ENCODE measurements around the gene PSMA8. TPM values are rescaled to one million over a fixed set of nuclear protein-coding genes. Genes with fewer than 3 reads are reported as not detected.
"Not testable (repeated sequence)": the region's sequence is repeated elsewhere in the genome, so short reads cannot be mapped to it uniquely, and the experiment has no call there.

Gene PSMA8
- total and polyA plus RNA-seq, 2 donors from 2014 or later, result not detected

DNA sequence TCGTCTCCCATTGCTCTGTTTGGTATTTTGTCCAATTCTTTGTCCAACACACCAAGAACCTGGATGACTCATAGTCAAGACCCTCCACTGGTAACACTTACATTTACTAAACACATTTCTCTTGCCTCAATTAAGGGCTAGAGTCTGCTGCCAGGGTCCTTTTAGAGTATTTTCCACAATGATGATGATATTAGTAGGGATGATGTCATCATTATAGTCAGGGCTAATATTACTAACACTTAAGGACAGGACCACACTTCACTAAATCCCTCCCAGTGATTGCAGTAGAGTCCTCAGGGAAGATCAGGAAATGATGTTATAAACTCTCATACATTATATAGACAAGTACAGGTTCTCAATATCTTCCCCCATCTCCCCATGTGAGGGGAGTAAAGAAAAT is 29.6 kb upstream of the PSMA8 start:
- no peaks in the 10 kb centered on the region for H3K27me3 ChIP-seq (ENCODE audit: control insufficient read depth, insufficient read depth, low read length)
- H3K9ac ChIP-seq (ENCODE audit: low read length in 3 of 3), result no peak overlapping the region
- FAIRE-seq (no peak), DNase-seq (no peak)
- no peaks in the 10 kb centered on the region for H3K4me1 ChIP-seq (ENCODE audit: control insufficient read depth in 2 of 3, insufficient read depth in 2 of 3, low read depth in 1 of 3, low read length in 3 of 3)
- intact Hi-C loops (cut with DNase I), result no loop called here
- no peaks in the 10 kb centered on the region for H3K36me3 ChIP-seq (ENCODE audit: control insufficient read depth in 2 of 3, insufficient read depth in 3 of 3, low read length in 3 of 3)
- no peaks in the 10 kb centered on the region for H3K9me3 ChIP-seq (ENCODE audit: control insufficient read depth in 2 of 3, insufficient read depth in 1 of 3, low read length in 3 of 3)
- no peak overlapping the region for H3K4me3 ChIP-seq (ENCODE audit: low read length in 3 of 3)
- TF ChIP-seq, protein P1, sequence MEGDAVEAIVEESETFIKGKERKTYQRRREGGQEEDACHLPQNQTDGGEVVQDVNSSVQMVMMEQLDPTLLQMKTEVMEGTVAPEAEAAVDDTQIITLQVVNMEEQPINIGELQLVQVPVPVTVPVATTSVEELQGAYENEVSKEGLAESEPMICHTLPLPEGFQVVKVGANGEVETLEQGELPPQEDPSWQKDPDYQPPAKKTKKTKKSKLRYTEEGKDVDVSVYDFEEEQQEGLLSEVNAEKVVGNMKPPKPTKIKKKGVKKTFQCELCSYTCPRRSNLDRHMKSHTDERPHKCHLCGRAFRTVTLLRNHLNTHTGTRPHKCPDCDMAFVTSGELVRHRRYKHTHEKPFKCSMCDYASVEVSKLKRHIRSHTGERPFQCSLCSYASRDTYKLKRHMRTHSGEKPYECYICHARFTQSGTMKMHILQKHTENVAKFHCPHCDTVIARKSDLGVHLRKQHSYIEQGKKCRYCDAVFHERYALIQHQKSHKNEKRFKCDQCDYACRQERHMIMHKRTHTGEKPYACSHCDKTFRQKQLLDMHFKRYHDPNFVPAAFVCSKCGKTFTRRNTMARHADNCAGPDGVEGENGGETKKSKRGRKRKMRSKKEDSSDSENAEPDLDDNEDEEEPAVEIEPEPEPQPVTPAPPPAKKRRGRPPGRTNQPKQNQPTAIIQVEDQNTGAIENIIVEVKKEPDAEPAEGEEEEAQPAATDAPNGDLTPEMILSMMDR (IDR thresholded peaks at IDR 0.05; ENCODE audit: borderline replicate concordance, extremely low read depth, insufficient read depth), result no peak
- H3K27ac ChIP-seq (ENCODE audit: low read depth in 2 of 2, low read length in 2 of 2), result no peak overlapping the region

DNA sequence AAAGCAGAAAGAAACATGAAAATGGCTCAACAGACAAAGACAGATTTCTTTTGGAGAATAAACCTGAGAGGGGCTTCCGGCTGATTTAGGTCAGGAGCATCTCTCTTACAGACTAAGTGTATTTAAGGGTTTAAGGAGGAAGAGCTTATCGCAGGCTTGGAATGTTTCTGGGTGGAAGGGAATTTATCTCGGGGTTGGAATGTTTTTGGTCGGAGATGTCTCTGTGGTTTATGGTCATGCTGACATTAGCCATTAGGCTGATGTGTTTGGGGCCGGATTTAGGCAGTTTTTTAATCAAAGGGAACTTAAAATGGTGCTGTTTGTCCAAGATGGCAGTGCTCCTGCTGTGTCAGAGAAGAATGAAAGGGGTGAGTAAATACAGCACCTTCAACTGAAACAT is 14.4 kb upstream of the PSMA8 start:
- Histone ChIP-seq H3K9me3 (ENCODE audit: control insufficient read depth in 2 of 3, insufficient read depth in 1 of 3, low read length in 3 of 3) (no peaks in the 10 kb centered on the region), H3K36me3 (ENCODE audit: control insufficient read depth in 2 of 3, insufficient read depth in 3 of 3, low read length in 3 of 3) (no peaks in the 10 kb centered on the region), H3K9ac (ENCODE audit: low read length in 3 of 3) (no peak overlapping the region), H3K27ac (ENCODE audit: low read depth in 2 of 2, low read length in 2 of 2) (no peak overlapping the region), H3K4me3 (ENCODE audit: low read length in 3 of 3) (no peak overlapping the region), H3K27me3 (ENCODE audit: control insufficient read depth, insufficient read depth, low read length) (no peaks in the 10 kb centered on the region), H3K4me1 (ENCODE audit: control insufficient read depth in 2 of 3, insufficient read depth in 2 of 3, low read depth in 1 of 3, low read length in 3 of 3) (no peaks in the 10 kb centered on the region)
- FAIRE-seq (no peak), DNase-seq (no peak)
- TF ChIP-seq, protein P1 (IDR thresholded peaks at IDR 0.05; ENCODE audit: borderline replicate concordance, extremely low read depth, insufficient read depth), result no peak
- intact Hi-C loops (cut with DNase I), result no loop called here

DNA sequence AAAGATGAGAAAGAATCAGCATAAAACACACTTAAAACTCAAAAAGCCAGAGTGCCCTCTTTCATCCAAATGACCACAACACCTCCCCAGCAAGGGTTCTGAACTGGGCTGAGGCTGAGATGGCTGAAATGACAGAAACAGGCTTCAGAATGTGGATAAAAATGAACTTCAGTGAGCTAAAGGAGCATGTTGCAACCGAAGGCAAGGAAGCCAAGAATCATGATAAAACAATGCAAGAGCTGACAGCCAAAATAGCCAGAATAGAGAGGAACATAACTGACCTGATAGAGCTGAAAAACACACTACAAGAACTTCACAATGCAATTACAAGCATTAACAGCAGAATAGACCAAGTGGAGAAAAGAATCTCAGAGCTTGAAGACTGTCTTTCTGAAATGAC is 12.2 kb upstream of the PSMA8 start:
- DNase-seq, result no peak
- no peak overlapping the region for H3K27ac ChIP-seq (ENCODE audit: low read depth in 2 of 2, low read length in 2 of 2)
- no peak for FAIRE-seq
- no peaks in the 10 kb centered on the region for H3K9me3 ChIP-seq (ENCODE audit: control insufficient read depth in 2 of 3, insufficient read depth in 1 of 3, low read length in 3 of 3)
- intact Hi-C loops (cut with DNase I), result no loop called here
- TF ChIP-seq, protein P1 (IDR thresholded peaks at IDR 0.05; ENCODE audit: borderline replicate concordance, extremely low read depth, insufficient read depth), result no peak
- H3K36me3 ChIP-seq (ENCODE audit: control insufficient read depth in 2 of 3, insufficient read depth in 3 of 3, low read length in 3 of 3), result no peaks in the 10 kb centered on the region
- no peak overlapping the region for H3K4me3 ChIP-seq (ENCODE audit: low read length in 3 of 3)
- no peaks in the 10 kb centered on the region for H3K4me1 ChIP-seq (ENCODE audit: control insufficient read depth in 2 of 3, insufficient read depth in 2 of 3, low read depth in 1 of 3, low read length in 3 of 3)
- H3K27me3 ChIP-seq (ENCODE audit: control insufficient read depth, insufficient read depth, low read length), result no peaks in the 10 kb centered on the region
- no peak overlapping the region for H3K9ac ChIP-seq (ENCODE audit: low read length in 3 of 3)

DNA sequence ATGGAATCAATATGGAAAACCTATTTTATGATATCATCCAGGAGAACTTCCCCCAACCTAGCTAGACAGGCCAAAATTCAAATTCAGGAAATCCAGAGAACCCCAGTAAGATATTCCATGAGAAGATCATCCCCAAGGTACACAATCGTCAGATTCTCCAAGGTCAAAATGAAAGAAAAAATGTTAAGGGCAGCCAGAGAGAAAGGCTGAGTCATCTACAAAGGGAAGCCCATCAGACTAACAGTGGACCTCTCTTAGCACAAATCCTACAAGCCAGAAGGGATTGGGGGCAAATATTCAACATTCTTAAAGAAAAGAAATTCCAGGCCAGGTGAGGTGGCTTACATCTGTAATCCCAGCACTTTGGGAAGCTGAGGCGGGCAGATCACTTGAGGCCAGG is 11.7 kb upstream of the PSMA8 start:
- intact Hi-C loops (cut with DNase I); H3K9me3 ChIP-seq (ENCODE audit: control insufficient read depth in 2 of 3, insufficient read depth in 1 of 3, low read length in 3 of 3): not testable (repeated sequence)

More for the DNA sequence above, 11.7 kb upstream of the PSMA8 start:
- not testable (repeated sequence) for H3K4me1 ChIP-seq (ENCODE audit: control insufficient read depth in 2 of 3, insufficient read depth in 2 of 3, low read depth in 1 of 3, low read length in 3 of 3); DNase-seq; H3K4me3 ChIP-seq (ENCODE audit: low read length in 3 of 3); H3K36me3 ChIP-seq (ENCODE audit: control insufficient read depth in 2 of 3, insufficient read depth in 3 of 3, low read length in 3 of 3); FAIRE-seq; H3K27ac ChIP-seq (ENCODE audit: low read depth in 2 of 2, low read length in 2 of 2); H3K9ac ChIP-seq (ENCODE audit: low read length in 3 of 3); H3K27me3 ChIP-seq (ENCODE audit: control insufficient read depth, insufficient read depth, low read length)
